GM23338 (cell line): ENCODE measurements around the gene LIME1. TPM values are rescaled to one million over a fixed set of nuclear protein-coding genes. Genes with fewer than 3 reads are reported as not detected.

Source experiments
- ATAC-seq: fragments of 200-7000 bp; cut with Tn5 transposase; 3 replicates; pipeline ENCODE4 v1.9.1; 2020
- DNase-seq: peaks from one replicate; pipeline ENCODE4 v3.0.0-alpha.2; 2015; ENCODE audit warnings: low spot score
- H2AFZ ChIP-seq: fragments of 200-600 bp; sonication (generic); 2 replicates; pipeline ENCODE4 v1.8.0; 2016; ENCODE audit warnings: antibody characterized with exemption, mild to moderate bottlenecking, moderate library complexity
- H3F3A ChIP-seq: fragments of 200-600 bp; sonication (generic); replicated peaks from 2 replicates; pipeline ENCODE4 v1.8.0; 2017; ENCODE audit warnings: antibody characterized with exemption, mixed run types, low read depth
- H3K27ac ChIP-seq: fragments of 200-600 bp; sonication (generic); 2 replicates; pipeline ENCODE4 v1.6.1; 2016; ENCODE audit warnings: low read depth
- H3K27me3 ChIP-seq: fragments of 200-600 bp; sonication (generic); 2 replicates; pipeline ENCODE4 v1.8.0; 2016; ENCODE audit warnings: mild to moderate bottlenecking, mixed run types, moderate library complexity; ENCODE audit not compliant: insufficient read depth
- H3K36me3 ChIP-seq: fragments of 200-600 bp; sonication (generic); 2 replicates; pipeline ENCODE4 v1.8.0; 2016; ENCODE audit warnings: mild to moderate bottlenecking; ENCODE audit not compliant: insufficient read depth
- H3K4me1 ChIP-seq: fragments of 200-600 bp; sonication (generic); 2 replicates; pipeline ENCODE4 v1.8.0; 2016; ENCODE audit warnings: mild to moderate bottlenecking, moderate library complexity; ENCODE audit not compliant: insufficient read depth
- H3K4me2 ChIP-seq: fragments of 200-600 bp; sonication (generic); 2 replicates; pipeline ENCODE4 v1.7.1; 2017; ENCODE audit warnings: mixed run types
- H3K4me3 ChIP-seq: fragments of 200-600 bp; sonication (generic); 2 replicates; pipeline ENCODE4 v1.6.1; 2016; ENCODE audit warnings: mixed run types
- H3K79me2 ChIP-seq: fragments of 200-600 bp; sonication (generic); replicated peaks from 2 replicates; pipeline ENCODE4 v1.8.0; 2017; ENCODE audit warnings: mild to moderate bottlenecking; ENCODE audit not compliant: insufficient read depth
- H3K9me2 ChIP-seq: fragments of 200-600 bp; sonication (generic); 2 replicates; pipeline ENCODE4 v1.8.0; 2017; ENCODE audit not compliant: insufficient read depth
- H4K20me1 ChIP-seq: fragments of 200-600 bp; sonication (generic); replicated peaks from 2 replicates; pipeline ENCODE4 v1.8.0; 2017; ENCODE audit warnings: mild to moderate bottlenecking; ENCODE audit not compliant: insufficient read depth
- H3K27ac Mint-ChIP-seq: 2 replicates; pipeline ENCODE4 v1.8.0; 2020; ENCODE audit warnings: inconsistent platforms, mild to moderate bottlenecking, moderate library complexity, mixed read lengths
- H3K27me3 Mint-ChIP-seq: 3 replicates; pipeline ENCODE4 v1.8.0; 2022; ENCODE audit warnings: low read depth, mild to moderate bottlenecking, moderate library complexity, mixed read lengths, inconsistent platforms; ENCODE audit not compliant: insufficient read depth, poor library complexity
- H3K36me3 Mint-ChIP-seq: 3 replicates; pipeline ENCODE4 v1.8.0; 2021; ENCODE audit warnings: low read depth, mild to moderate bottlenecking, inconsistent platforms, moderate library complexity, mixed read lengths
- H3K4me1 Mint-ChIP-seq: 3 replicates; pipeline ENCODE4 v1.8.0; 2020; ENCODE audit warnings: mild to moderate bottlenecking, inconsistent platforms, mixed read lengths
- H3K4me3 Mint-ChIP-seq: 3 replicates; pipeline ENCODE4 v1.8.0; 2021; ENCODE audit warnings: moderate library complexity, mild to moderate bottlenecking, inconsistent platforms, mixed read lengths
- H3K9me3 Mint-ChIP-seq: 3 replicates; pipeline ENCODE4 v1.8.0; 2020; ENCODE audit warnings: moderate library complexity, mild to moderate bottlenecking, inconsistent platforms, mixed read lengths
- CREB1 ChIP-seq: fragments of 250-450 bp; sonication (Bioruptor Pico); IDR thresholded peaks from 2 replicates; pipeline ENCODE4 v1.5.0; 2020; ENCODE audit warnings: low read depth, mild to moderate bottlenecking, moderate library complexity
- NANOG ChIP-seq: IDR thresholded peaks from 2 replicates; pipeline ENCODE4 v1.6.1; 2016; ENCODE audit warnings: antibody characterized with exemption, borderline replicate concordance
- POLR2AphosphoS5 ChIP-seq: IDR thresholded peaks from 2 replicates; pipeline ENCODE4 v1.6.1; 2016; ENCODE audit warnings: antibody characterized with exemption, low read depth
- STAT1 ChIP-seq: IDR thresholded peaks from one replicate; pipeline ENCODE4 v1.6.1; 2016; ENCODE audit warnings: antibody characterized with exemption; ENCODE audit not compliant: unreplicated experiment
- ZNF114 ChIP-seq: fragments of 250-450 bp; sonication (Bioruptor Pico); IDR thresholded peaks from 2 replicates; pipeline ENCODE4 v1.5.0; 2020; ENCODE audit warnings: mild to moderate bottlenecking, moderate library complexity
- ZNF331 ChIP-seq: fragments of 250-450 bp; sonication (Bioruptor Pico); IDR thresholded peaks from 2 replicates; pipeline ENCODE4 v1.5.0; 2020; ENCODE audit warnings: low read depth, mild to moderate bottlenecking, moderate library complexity
- polyA plus RNA-seq: library from polyadenylated mRNA; unstranded; fragments of >200 nt; fragmentation: Nextera tagmentation; extraction: Ambion mirVana; gene quantifications from 2 replicates; pipeline ENCODE4 v1.2.1, GENCODE V29; 2016
- total RNA-seq: library from RNA; depleted of rRNA; stranded (reverse); fragments of >200 nt; shearing (Covaris generic); gene quantifications from 2 replicates; pipeline ENCODE4 v1.2.3, GENCODE V29; 2014
- TF ChIP-seq, protein P1 (sequence below), 2 experiments: fragments of 200-600 bp in 1 of 2; sonication (generic) in 1 of 2; conservative IDR thresholded peaks; 2 replicates each; pipeline versions ENCODE4 v1.5.1 to v1.6.1; 2016 to 2017; ENCODE audit warnings: antibody characterized with exemption in 2 of 2, low read depth in 2 of 2, mild to moderate bottlenecking in 2 of 2, moderate library complexity in 1 of 2
- TF ChIP-seq, protein P2 (sequence below): fragments of 250-450 bp; sonication (Bioruptor Pico); IDR thresholded peaks from 2 replicates; pipeline ENCODE4 v1.5.0; 2020; ENCODE audit warnings: mild to moderate bottlenecking, moderate library complexity
- TF ChIP-seq, protein P3 (sequence below): IDR thresholded peaks from 2 replicates; pipeline ENCODE4 v1.6.1; 2016; ENCODE audit warnings: antibody characterized with exemption

The LIME1 gene
- total and polyA plus RNA-seq, 2 experiments from 2014 or later = 4.7 to 12.2 TPM

DNA sequence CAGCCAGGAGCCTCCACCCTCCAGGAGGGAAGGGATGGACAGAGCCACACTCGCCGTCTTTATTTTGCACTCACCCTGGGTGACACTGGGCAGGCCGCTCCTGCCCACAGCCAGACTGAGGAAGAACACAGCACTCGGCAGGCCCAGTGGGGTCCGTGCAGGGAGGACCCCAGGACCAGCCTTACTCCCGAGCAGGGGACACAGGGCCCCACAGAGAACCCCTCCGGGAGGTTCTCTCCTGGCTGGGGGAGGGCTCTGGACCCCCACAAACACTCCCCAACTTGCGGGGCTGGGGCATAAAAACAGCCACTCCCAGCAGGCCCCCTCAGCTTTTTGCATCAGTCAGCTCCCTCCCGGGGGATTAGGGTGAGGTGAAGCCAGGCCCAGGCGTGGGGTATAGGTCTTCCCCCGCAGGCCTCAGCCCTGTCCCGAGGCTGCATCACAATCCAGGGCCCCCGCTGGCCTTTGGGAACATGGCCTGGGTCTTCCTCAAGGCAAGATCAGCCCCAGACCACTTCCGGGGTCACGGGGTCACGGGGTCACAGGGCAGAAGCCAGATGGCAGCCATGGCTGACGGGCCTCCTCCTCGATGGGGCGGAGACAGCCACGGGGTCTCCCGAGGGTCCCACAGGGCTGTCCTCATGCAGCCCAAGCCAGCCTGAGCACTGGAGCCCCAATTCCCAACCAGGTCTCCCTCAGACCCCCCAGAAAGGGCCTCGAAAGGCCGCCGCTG is 36.8 kb upstream of the LIME1 start:
- H3K4me2 ChIP-seq = no peak overlapping the region

DNA sequence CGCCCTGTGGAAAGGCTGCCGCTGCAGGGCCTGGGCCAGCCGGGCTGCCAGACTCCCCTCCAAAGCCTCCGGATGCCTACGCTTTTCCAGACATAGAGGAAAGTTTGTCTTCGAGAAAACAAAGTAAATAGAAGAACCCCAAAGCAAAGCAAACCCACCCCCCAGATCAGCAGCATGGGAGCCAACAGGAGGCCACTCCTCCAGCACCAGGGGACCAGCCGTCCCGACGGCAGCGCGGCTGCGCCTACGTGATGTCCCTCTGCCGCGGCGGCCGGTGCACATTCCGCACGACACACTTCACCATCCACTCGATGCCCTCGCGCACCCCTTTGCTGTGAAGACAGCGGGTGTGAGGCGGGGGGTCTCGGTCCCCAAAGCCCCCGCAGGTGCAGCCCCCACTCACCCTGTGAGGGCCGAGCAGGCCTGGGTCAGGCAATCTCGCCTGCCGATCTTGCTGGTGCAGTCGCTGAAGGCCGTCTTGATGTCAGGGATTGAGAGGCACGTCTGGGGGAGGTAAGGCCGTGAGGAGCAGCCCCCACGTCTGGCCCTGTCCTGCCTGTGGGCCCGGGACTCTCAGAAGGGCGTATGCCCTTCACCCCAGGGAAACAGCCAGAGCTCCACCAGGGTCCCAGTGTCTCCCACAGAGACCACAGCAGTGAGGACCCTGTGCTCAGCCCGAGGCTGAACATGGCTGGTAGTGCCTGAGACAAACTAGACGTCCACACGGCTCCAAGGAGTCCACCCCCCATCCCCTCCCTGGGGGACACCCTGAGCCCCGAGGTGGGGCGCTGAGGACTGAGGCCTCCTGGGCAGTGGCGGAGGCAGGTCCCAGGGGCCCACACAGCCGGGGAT is 36.0 kb upstream of the LIME1 start:
- Histone ChIP-seq H3K79me2 (no peaks in the 10 kb centered on the region), H3K4me3 (no peak overlapping the region), H3K9me2 (no peaks in the 10 kb centered on the region), H3K4me1 (no peaks in the 10 kb centered on the region), H3F3A (peaks cover 4% of the 10 kb centered on the region; the same call in 1 of the 2 replicates), H4K20me1 (no peaks in the 10 kb centered on the region; the same call in 1 of the 2 replicates), H3K27ac (no peak overlapping the region), H3K4me2 (no peak overlapping the region), H3K27me3 (no peaks in the 10 kb centered on the region), H2AFZ (no peak overlapping the region), H3K36me3 (no peaks in the 10 kb centered on the region)
- Mint-ChIP-seq H3K4me3 (no peak overlapping the region; the same call in 2 of the 3 replicates), H3K9me3 (no peaks in the 10 kb centered on the region), H3K27ac (no peak overlapping the region), H3K27me3 (peaks cover 15% of the 10 kb centered on the region), H3K4me1 (peaks cover 3% of the 10 kb centered on the region; the same call in 2 of the 3 replicates), H3K36me3 (peaks cover 9% of the 10 kb centered on the region)
- ATAC-seq = no peak
- DNase-seq = no peak
- no peak for TF ChIP-seq POLR2AphosphoS5
- TF ChIP-seq, protein P1, sequence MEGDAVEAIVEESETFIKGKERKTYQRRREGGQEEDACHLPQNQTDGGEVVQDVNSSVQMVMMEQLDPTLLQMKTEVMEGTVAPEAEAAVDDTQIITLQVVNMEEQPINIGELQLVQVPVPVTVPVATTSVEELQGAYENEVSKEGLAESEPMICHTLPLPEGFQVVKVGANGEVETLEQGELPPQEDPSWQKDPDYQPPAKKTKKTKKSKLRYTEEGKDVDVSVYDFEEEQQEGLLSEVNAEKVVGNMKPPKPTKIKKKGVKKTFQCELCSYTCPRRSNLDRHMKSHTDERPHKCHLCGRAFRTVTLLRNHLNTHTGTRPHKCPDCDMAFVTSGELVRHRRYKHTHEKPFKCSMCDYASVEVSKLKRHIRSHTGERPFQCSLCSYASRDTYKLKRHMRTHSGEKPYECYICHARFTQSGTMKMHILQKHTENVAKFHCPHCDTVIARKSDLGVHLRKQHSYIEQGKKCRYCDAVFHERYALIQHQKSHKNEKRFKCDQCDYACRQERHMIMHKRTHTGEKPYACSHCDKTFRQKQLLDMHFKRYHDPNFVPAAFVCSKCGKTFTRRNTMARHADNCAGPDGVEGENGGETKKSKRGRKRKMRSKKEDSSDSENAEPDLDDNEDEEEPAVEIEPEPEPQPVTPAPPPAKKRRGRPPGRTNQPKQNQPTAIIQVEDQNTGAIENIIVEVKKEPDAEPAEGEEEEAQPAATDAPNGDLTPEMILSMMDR (conservative IDR thresholded peaks at IDR 0.05; ENCODE audit: low read depth in 2 of 2) = no peak
- TF ChIP-seq, protein P2, sequence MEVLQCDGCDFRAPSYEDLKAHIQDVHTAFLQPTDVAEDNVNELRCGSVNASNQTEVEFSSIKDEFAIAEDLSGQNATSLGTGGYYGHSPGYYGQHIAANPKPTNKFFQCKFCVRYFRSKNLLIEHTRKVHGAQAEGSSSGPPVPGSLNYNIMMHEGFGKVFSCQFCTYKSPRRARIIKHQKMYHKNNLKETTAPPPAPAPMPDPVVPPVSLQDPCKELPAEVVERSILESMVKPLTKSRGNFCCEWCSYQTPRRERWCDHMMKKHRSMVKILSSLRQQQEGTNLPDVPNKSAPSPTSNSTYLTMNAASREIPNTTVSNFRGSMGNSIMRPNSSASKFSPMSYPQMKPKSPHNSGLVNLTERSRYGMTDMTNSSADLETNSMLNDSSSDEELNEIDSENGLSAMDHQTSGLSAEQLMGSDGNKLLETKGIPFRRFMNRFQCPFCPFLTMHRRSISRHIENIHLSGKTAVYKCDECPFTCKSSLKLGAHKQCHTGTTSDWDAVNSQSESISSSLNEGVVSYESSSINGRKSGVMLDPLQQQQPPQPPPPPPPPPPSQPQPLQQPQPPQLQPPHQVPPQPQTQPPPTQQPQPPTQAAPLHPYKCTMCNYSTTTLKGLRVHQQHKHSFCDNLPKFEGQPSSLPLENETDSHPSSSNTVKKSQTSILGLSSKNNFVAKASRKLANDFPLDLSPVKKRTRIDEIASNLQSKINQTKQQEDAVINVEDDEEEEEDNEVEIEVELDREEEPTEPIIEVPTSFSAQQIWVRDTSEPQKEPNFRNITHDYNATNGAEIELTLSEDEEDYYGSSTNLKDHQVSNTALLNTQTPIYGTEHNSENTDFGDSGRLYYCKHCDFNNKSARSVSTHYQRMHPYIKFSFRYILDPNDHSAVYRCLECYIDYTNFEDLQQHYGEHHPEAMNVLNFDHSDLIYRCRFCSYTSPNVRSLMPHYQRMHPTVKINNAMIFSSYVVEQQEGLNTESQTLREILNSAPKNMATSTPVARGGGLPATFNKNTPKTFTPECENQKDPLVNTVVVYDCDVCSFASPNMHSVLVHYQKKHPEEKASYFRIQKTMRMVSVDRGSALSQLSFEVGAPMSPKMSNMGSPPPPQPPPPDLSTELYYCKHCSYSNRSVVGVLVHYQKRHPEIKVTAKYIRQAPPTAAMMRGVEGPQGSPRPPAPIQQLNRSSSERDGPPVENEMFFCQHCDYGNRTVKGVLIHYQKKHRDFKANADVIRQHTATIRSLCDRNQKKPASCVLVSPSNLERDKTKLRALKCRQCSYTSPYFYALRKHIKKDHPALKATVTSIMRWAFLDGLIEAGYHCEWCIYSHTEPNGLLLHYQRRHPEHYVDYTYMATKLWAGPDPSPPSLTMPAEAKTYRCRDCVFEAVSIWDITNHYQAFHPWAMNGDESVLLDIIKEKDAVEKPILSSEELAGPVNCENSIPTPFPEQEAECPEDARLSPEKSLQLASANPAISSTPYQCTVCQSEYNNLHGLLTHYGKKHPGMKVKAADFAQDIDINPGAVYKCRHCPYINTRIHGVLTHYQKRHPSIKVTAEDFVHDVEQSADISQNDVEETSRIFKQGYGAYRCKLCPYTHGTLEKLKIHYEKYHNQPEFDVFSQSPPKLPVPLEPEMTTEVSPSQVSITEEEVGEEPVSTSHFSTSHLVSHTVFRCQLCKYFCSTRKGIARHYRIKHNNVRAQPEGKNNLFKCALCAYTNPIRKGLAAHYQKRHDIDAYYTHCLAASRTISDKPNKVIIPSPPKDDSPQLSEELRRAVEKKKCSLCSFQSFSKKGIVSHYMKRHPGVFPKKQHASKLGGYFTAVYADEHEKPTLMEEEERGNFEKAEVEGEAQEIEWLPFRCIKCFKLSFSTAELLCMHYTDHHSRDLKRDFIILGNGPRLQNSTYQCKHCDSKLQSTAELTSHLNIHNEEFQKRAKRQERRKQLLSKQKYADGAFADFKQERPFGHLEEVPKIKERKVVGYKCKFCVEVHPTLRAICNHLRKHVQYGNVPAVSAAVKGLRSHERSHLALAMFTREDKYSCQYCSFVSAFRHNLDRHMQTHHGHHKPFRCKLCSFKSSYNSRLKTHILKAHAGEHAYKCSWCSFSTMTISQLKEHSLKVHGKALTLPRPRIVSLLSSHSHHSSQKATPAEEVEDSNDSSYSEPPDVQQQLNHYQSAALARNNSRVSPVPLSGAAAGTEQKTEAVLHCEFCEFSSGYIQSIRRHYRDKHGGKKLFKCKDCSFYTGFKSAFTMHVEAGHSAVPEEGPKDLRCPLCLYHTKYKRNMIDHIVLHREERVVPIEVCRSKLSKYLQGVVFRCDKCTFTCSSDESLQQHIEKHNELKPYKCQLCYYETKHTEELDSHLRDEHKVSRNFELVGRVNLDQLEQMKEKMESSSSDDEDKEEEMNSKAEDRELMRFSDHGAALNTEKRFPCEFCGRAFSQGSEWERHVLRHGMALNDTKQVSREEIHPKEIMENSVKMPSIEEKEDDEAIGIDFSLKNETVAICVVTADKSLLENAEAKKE (CRISPR knock-in tag) = no peak
- no peak for TF ChIP-seq CREB1 (CRISPR knock-in tag)
- TF ChIP-seq ZNF331 (CRISPR knock-in tag) = no peak
- no peak for TF ChIP-seq NANOG
- TF ChIP-seq ZNF114 (CRISPR knock-in tag) = no peak
- TF ChIP-seq STAT1 = no peak
- TF ChIP-seq, protein P3, sequence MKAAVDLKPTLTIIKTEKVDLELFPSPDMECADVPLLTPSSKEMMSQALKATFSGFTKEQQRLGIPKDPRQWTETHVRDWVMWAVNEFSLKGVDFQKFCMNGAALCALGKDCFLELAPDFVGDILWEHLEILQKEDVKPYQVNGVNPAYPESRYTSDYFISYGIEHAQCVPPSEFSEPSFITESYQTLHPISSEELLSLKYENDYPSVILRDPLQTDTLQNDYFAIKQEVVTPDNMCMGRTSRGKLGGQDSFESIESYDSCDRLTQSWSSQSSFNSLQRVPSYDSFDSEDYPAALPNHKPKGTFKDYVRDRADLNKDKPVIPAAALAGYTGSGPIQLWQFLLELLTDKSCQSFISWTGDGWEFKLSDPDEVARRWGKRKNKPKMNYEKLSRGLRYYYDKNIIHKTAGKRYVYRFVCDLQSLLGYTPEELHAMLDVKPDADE = no peak

More for the DNA sequence above, 36.8 kb upstream of the LIME1 start:
- H3K9me2 ChIP-seq = no peaks in the 10 kb centered on the region
- no peaks in the 10 kb centered on the region for H3K4me1 ChIP-seq
- no peaks in the 10 kb centered on the region for H3K27me3 ChIP-seq
- Mint-ChIP-seq H3K27me3 (peaks cover 15% of the 10 kb centered on the region), H3K4me3 (no peak overlapping the region), H3K4me1 (peaks cover 3% of the 10 kb centered on the region; the same call in 2 of the 3 replicates), H3K27ac (no peak overlapping the region), H3K36me3 (peaks cover 3% of the 10 kb centered on the region; the same call in 2 of the 3 replicates), H3K9me3 (no peaks in the 10 kb centered on the region)
- ATAC-seq (no peak), DNase-seq (no peak)
- H2AFZ ChIP-seq = no peak overlapping the region
- no peaks in the 10 kb centered on the region for H4K20me1 ChIP-seq
- H3F3A ChIP-seq = peaks cover 4% of the 10 kb centered on the region; the same call in 1 of the 2 replicates
- peak; percentile 1; the same call in 1 of the 2 replicates for TF ChIP-seq POLR2AphosphoS5
- no peak for TF ChIP-seq CREB1 (CRISPR knock-in tag)
- H3K79me2 ChIP-seq = no peaks in the 10 kb centered on the region
- no peak overlapping the region for H3K27ac ChIP-seq
- H3K36me3 ChIP-seq = no peaks in the 10 kb centered on the region
- no peak overlapping the region for H3K4me3 ChIP-seq
